ENCODE results near the gene PRIM1.
"Not testable (repeated sequence)": the region's sequence is repeated elsewhere in the genome, so short reads cannot be mapped to it uniquely, and the experiment has no call there.

Gene PRIM1

GRCh38 chr12:56715798-56716197 is 36.3 kb downstream of the PRIM1 start:
- no peak for TF ChIP-seq CTCF (conservative IDR thresholded peaks at IDR 0.05; ENCODE audit: low read depth)
- ChIA-PET CTCF (interaction anchor here (0.6 kb wide), 1 partner anchor 212 kb away, joined by 3 read pairs; no protein-coding TSS in a partner anchor), POLR2A (ENCODE audit: low non-redundant PET) (no interaction called here)
- peak overlapping the region; percentile 45 for H3K27ac ChIP-seq
- no peak for DNase-seq (ENCODE audit: low spot score)

GRCh38 chr12:56714431-56714929 is 37.6 kb downstream of the PRIM1 start:
- ChIA-PET CTCF (no interaction called here), POLR2A (ENCODE audit: low non-redundant PET) (no interaction called here)
- no peak overlapping the region for H3K27ac ChIP-seq
- TF ChIP-seq CTCF (conservative IDR thresholded peaks at IDR 0.05; ENCODE audit: low read depth) = no peak
- no peak for DNase-seq (ENCODE audit: low spot score)

- DNase-seq (ENCODE audit: low spot score) = no peak
- POLR2A ChIA-PET (ENCODE audit: low non-redundant PET) = no interaction called here
- no peak overlapping the region for H3K27ac ChIP-seq
- TF ChIP-seq CTCF (conservative IDR thresholded peaks at IDR 0.05; ENCODE audit: low read depth) = no peak
- CTCF ChIA-PET = no interaction called here
Measured at GRCh38 chr12:56713345-56713744, 38.8 kb downstream of the PRIM1 start.

DNA sequence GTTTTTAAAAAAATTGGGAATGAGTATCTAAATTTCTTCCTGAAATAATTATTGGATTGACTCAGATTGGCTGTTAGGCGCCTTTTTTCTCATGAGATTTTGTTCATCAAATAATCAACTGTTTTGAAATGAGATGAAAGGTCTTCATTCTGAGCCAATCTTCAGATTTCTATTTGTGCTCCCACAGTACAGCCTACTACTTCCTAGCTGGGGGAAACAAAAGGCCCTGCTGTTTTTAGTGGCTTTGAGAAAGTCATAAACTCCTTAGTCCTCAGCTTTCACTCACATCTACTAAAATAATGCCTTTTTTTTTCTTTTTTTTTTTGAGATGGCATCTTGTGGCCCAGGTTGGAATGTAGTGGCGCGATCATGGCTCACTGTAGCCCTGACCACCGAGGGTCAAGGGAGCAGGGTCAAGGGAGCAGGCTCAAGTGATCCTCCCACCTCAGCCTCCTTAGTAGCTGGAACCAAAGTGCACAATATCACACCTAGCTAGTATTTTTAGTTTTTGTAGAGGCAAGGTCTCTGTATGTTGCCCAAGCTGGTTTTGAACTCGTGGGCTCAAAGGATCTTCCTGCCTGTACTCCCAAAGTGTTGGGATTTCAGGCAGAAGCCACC is 42.3 kb downstream of the PRIM1 start:
- CTCF ChIA-PET = interaction anchor here (0.6 to 0.7 kb wide), 3 partner anchors 73 to 1532 kb away, joined by 3 to 5 read pairs (median 3); partner anchors contain the start of gene CNPY2
- TF ChIP-seq CTCF (conservative IDR thresholded peaks at IDR 0.05; ENCODE audit: low read depth) = no peak
- POLR2A ChIA-PET (ENCODE audit: low non-redundant PET) = no interaction called here
- peak overlapping the region; percentile 32 for H3K27ac ChIP-seq
- no peak for DNase-seq (ENCODE audit: low spot score)

- CTCF ChIA-PET; DNase-seq (ENCODE audit: low spot score); H3K27ac ChIP-seq; POLR2A ChIA-PET (ENCODE audit: low non-redundant PET): not testable (repeated sequence)
Measured at GRCh38 chr12:56704522-56704921, 47.6 kb downstream of the PRIM1 start.

GRCh38 chr12:56699020-56699661 is 53.0 kb downstream of the PRIM1 start:
- ChIA-PET POLR2A (ENCODE audit: low non-redundant PET) (no interaction called here), CTCF (no interaction called here)
- TF ChIP-seq CTCF (conservative IDR thresholded peaks at IDR 0.05; ENCODE audit: low read depth) = no peak
- H3K27ac ChIP-seq = no peak overlapping the region
- DNase-seq (ENCODE audit: low spot score) = no peak

Measured in RWPE1 (cell line).